Spleen (tissue), 7 donors: Measurements from ENCODE around the gene AIRE.

Experiments used
- CTCF ChIP-seq, 11 experiments: fragments of 200-600 bp in 7 of 11; fragments of 450-650 bp in 4 of 11; sonication (generic) in 4 of 11; IDR thresholded peaks in 8 of 11; conservative IDR thresholded peaks in 3 of 11; 1 replicate in 7 of 11; 2 replicates in 4 of 11; pipeline versions ENCODE4 v1.4.0 to v1.8.0; 2016 to 2021; ENCODE audit warnings: antibody characterized with exemption in 11 of 11, inconsistent platforms in 4 of 11, mild to moderate bottlenecking in 1 of 11
- POLR2A ChIP-seq, 3 donors: fragments of 450-650 bp; IDR thresholded peaks; one replicate each; pipeline ENCODE4 v1.5.1; 2017; ENCODE audit warnings: antibody characterized with exemption in 3 of 3, mild to moderate bottlenecking in 1 of 3
- POLR2AphosphoS5 ChIP-seq, 3 donors: sonication (generic); formaldehyde crosslinking; IDR thresholded peaks; one replicate each; pipeline ENCODE4 v1.5.1; 2017; ENCODE audit warnings: antibody characterized with exemption in 3 of 3
- donor health status: DM: no; HTN: no; CAD: no; lungs with moderate emphysema.
- donor health status: DM: no; HTN: no; CAD: no.
- donor health status: DM: no; HTN: no; CAD: no.

GRCh38 chr21:44263221-44263760 is 22.4 kb upstream of the AIRE start:
- TF ChIP-seq CTCF (IDR thresholded peaks at IDR 0.05 in 8 of 11, conservative IDR thresholded peaks at IDR 0.05 in 3 of 11), result no peak
- no peak for TF ChIP-seq POLR2AphosphoS5 (IDR thresholded peaks at IDR 0.05)
- no peak for TF ChIP-seq POLR2A (IDR thresholded peaks at IDR 0.05)
